Ishikawa (cell line): Measurements from ENCODE around the gene PROC.

Experiments used
- CEBPB ChIP-seq: IDR thresholded peaks from 2 replicates; pipeline ENCODE4 v1.6.1; 2012
- CREB1 ChIP-seq: IDR thresholded peaks from 2 replicates; pipeline ENCODE4 v1.6.1; 2012; ENCODE audit warnings: low read depth
- EGR1 ChIP-seq: IDR thresholded peaks from 2 replicates; pipeline ENCODE4 v1.6.1; 2012
- EP300 ChIP-seq: IDR thresholded peaks from 2 replicates; pipeline ENCODE4 v1.6.1; 2012; ENCODE audit warnings: borderline replicate concordance
- FOXM1 ChIP-seq: IDR thresholded peaks from 2 replicates; pipeline ENCODE4 v1.6.1; 2012; ENCODE audit warnings: low read depth, borderline replicate concordance
- NFIC ChIP-seq: IDR thresholded peaks from 2 replicates; pipeline ENCODE4 v1.6.1; 2012
- RAD21 ChIP-seq: IDR thresholded peaks from 2 replicates; pipeline ENCODE4 v1.6.1; 2012; ENCODE audit warnings: low read depth
- TAF1 ChIP-seq: IDR thresholded peaks from 2 replicates; pipeline ENCODE4 v1.6.1; 2012; ENCODE audit warnings: low read depth, mild to moderate bottlenecking
- TCF12 ChIP-seq: IDR thresholded peaks from 2 replicates; pipeline ENCODE4 v1.6.1; 2012; ENCODE audit warnings: low read depth
- TEAD4 ChIP-seq: IDR thresholded peaks from 2 replicates; pipeline ENCODE4 v1.6.1; 2012
- YY1 ChIP-seq: IDR thresholded peaks from 2 replicates; pipeline ENCODE4 v1.6.1; 2012; ENCODE audit warnings: low read depth
- ZBTB7A ChIP-seq: IDR thresholded peaks from 2 replicates; pipeline ENCODE4 v1.6.1; 2012; ENCODE audit warnings: low read depth
- TF ChIP-seq, protein P1 (sequence below): IDR thresholded peaks from 2 replicates; pipeline ENCODE4 v1.6.1; 2012
- TF ChIP-seq, protein P2 (sequence below): IDR thresholded peaks from 2 replicates; pipeline ENCODE4 v1.6.1; 2012
- TF ChIP-seq, protein P3 (sequence below): IDR thresholded peaks from 2 replicates; pipeline ENCODE4 v1.6.1; 2012; ENCODE audit warnings: low read depth, mild to moderate bottlenecking

PROC gene

DNA sequence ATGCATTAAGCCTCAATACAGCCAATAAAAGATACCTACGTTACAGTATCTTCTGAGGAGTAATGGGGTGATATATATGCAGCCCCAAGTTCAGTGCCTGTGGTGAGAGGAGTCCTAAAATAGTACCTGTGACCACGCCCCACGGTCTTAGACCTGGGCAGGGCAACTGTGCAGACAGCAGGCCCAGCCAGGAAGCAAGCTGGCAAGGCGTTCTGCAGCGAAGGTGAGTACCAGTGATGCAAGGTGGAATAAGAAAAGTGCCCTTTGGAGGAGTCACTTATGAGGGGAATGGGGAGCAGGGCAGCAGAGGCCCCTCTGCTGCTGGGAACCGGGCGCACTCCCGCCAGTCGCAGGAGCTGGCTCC is 17.7 kb upstream of the PROC start:
- TF ChIP-seq, protein P1, sequence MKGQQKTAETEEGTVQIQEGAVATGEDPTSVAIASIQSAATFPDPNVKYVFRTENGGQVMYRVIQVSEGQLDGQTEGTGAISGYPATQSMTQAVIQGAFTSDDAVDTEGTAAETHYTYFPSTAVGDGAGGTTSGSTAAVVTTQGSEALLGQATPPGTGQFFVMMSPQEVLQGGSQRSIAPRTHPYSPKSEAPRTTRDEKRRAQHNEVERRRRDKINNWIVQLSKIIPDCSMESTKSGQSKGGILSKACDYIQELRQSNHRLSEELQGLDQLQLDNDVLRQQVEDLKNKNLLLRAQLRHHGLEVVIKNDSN: no peak
- TF ChIP-seq TEAD4: no peak
- TF ChIP-seq CREB1: no peak
- no peak for TF ChIP-seq EP300
- TF ChIP-seq TAF1: no peak
- no peak for TF ChIP-seq TCF12
- TF ChIP-seq CEBPB: no peak
- TF ChIP-seq FOXM1: no peak
- no peak for TF ChIP-seq YY1
- TF ChIP-seq RAD21: no peak
- no peak for TF ChIP-seq NFIC
- TF ChIP-seq, protein P2, sequence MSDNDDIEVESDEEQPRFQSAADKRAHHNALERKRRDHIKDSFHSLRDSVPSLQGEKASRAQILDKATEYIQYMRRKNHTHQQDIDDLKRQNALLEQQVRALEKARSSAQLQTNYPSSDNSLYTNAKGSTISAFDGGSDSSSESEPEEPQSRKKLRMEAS: no peak
- TF ChIP-seq, protein P3, sequence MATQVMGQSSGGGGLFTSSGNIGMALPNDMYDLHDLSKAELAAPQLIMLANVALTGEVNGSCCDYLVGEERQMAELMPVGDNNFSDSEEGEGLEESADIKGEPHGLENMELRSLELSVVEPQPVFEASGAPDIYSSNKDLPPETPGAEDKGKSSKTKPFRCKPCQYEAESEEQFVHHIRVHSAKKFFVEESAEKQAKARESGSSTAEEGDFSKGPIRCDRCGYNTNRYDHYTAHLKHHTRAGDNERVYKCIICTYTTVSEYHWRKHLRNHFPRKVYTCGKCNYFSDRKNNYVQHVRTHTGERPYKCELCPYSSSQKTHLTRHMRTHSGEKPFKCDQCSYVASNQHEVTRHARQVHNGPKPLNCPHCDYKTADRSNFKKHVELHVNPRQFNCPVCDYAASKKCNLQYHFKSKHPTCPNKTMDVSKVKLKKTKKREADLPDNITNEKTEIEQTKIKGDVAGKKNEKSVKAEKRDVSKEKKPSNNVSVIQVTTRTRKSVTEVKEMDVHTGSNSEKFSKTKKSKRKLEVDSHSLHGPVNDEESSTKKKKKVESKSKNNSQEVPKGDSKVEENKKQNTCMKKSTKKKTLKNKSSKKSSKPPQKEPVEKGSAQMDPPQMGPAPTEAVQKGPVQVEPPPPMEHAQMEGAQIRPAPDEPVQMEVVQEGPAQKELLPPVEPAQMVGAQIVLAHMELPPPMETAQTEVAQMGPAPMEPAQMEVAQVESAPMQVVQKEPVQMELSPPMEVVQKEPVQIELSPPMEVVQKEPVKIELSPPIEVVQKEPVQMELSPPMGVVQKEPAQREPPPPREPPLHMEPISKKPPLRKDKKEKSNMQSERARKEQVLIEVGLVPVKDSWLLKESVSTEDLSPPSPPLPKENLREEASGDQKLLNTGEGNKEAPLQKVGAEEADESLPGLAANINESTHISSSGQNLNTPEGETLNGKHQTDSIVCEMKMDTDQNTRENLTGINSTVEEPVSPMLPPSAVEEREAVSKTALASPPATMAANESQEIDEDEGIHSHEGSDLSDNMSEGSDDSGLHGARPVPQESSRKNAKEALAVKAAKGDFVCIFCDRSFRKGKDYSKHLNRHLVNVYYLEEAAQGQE: no peak
- TF ChIP-seq ZBTB7A: no peak

DNA sequence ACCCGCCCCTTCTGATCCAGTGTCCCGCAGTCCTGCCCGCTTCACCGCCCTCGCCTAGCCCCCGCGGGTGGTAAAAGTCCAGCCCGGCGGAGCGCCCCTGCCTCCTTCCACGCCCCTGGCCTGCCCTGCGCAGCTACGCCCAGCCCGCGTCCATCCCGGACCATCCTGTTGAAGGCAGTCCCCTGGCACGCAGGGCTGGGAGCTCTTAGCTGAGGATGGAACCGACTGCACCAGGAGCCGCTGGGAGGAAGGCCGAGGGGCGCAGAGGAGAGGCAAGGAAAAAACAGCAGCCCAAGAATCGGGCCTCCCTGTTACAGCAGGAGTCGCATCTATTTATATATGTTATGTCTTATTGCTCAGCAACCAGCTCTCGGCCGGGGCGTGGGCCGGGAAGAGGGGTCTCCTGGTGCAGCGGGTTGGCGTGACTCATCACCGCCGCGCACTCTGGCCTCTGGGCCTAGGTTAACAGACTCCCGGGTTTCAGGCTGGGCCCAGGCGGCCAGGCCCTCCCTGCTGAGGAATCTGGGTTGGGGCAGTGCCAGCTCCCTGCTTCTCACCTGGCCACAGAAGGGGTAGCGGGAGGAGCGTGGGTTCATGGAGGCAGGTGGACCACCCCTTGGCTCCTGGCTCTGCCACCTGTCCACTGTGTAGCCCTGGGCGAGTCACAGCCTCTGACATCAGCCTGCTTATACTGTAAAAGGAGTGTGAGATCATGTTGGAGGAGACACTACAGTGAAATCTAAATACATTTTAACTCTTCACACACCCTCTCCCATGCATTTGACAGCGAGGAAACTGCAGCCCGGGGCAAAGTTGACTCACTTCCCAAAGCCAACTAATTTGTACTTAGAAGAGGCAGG is 17.1 kb upstream of the PROC start:
- 0 out of 2 replicates have a peak, but pooled peaks have one; percentile 15 for TF ChIP-seq YY1
- TF ChIP-seq, protein P2: no peak; the same call in 1 of the 2 replicates
- no peak for TF ChIP-seq EGR1
- TF ChIP-seq TCF12: peak; percentile 67; the same call in 1 of the 2 replicates
- peak; percentile 67 for TF ChIP-seq NFIC
- TF ChIP-seq, protein P1: no peak
- TF ChIP-seq TEAD4: peak; percentile 41; the same call in 1 of the 2 replicates
- no peak for TF ChIP-seq FOXM1
- TF ChIP-seq, protein P3: no peak
- TF ChIP-seq CEBPB: no peak
- TF ChIP-seq RAD21: no peak
- TF ChIP-seq CREB1: 0 out of 2 replicates have a peak, but pooled peaks have one; percentile 1
- peak; percentile 76; the same call in 1 of the 2 replicates for TF ChIP-seq ZBTB7A
- TF ChIP-seq TAF1: 0 out of 2 replicates have a peak, but pooled peaks have one; percentile 29
- peak; percentile 23; the same call in 1 of the 2 replicates for TF ChIP-seq EP300

DNA sequence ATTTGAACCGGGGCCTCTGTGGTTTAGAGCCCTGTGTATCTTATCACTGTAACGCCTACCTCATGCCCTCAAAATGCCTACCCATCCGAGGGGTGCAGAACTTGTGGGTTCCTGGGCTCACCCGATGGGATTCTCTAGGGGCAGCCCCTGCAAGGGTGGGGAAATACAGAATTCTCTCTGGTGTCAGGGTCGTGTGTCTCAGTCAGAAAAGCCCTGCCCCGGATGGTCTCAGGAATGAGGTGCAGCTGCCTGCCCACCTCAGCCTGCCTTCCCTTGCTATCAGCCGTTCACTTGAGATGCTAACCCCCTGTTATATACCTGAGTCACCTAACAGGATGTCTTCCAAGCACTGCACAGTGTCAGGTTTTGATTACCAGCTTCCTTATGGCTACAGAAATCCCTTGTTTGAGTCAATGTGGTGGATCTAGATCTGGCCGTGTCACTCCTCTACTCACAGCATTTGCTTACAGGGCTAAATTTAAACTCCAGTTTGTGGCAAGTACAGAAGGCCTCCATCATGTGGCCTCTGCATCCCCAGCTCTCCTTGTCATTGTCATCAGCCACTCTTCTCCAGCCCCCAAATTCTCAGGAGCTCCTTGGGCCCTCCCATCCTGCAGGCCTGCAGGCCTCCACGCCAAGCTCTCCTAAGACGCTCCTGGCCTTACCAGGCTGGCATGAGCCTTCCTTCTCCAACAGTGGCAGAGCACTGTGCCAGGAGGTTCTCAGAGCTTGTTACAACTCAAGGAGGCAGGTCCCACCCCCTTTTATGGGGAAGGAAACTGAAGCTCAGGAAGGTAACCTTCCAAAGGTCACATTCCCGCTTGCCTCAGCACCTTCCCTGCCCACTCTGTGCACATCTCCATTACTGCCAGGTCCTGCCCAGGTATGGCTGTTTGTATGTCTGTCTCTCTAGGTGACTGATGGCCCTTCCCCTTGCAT is 16.2 kb upstream of the PROC start:
- TF ChIP-seq TEAD4 (no peak), ZBTB7A (no peak), CREB1 (no peak), EGR1 (no peak), TCF12 (no peak), FOXM1 (no peak)
- TF ChIP-seq, protein P2: no peak
- TF ChIP-seq, protein P3: no peak
- TF ChIP-seq, protein P1: no peak
